ENCODE data around the gene KLHL26.
A peak's percentile ranks its signal among the peaks of the same experiment; 100 is the strongest.

KLHL26 gene

DNA sequence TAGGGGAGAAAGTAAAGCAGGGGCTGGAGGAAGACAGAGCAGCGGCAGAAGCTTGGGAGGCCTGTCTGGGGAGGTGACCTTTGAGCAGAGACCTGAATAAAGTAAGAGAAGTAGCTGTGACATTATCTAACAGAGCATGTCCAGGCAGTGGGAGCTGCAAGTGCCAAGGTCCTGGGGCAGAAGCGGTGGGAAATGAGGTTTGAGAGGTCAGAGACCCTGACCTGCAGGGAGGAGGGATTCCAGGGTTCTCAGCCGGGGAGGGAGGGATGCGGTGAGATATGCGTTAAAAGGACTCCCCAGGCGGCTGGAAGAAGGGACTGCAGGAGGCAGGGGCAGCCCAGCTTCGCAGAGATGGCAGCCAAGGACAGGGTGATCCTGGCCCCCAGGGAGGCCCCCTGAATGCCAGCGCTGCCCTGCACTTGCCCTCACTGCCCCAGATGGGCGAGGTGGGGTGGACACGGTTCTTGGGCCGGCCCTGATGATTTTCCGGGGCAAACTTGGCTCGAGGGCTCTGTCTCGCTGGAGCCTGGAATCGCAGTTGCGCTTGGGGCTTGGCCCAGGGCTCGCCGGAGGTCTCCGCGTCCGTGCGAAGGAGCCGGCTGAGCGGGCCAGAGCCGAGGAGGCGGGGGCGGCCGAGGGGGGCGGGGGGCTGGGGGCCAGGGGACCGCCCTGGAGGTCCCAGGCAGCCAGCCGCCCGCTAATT is 33.4 kb upstream of the KLHL26 start:
- DNase-seq, result peak; percentile 54

GRCh38 chr19:18603958-18604819 is 32.6 kb upstream of the KLHL26 start:
- DNase-seq, result peak; percentile 54

GRCh38 chr19:18604820-18605159 is 32.0 kb upstream of the KLHL26 start:
- DNase-seq, result no peak

DNA sequence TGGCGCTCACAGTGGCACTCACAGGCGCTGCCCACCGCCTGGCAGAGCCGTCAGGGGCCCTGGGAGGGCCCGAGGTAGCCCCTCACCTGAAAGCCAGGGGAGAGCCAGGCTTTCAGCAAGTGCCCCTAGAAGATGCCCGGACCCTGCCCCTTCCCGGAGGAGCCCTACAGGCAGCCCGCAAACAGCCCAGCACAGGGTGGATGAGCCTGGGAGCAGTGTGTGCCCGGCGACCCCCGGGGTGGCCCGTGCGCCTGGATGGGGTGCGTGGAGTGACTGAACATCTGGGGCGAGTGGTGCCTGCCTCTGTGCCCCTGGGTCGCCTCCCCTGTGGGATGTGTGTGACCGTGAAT is 31.7 kb upstream of the KLHL26 start:
- no peak for DNase-seq

DNA sequence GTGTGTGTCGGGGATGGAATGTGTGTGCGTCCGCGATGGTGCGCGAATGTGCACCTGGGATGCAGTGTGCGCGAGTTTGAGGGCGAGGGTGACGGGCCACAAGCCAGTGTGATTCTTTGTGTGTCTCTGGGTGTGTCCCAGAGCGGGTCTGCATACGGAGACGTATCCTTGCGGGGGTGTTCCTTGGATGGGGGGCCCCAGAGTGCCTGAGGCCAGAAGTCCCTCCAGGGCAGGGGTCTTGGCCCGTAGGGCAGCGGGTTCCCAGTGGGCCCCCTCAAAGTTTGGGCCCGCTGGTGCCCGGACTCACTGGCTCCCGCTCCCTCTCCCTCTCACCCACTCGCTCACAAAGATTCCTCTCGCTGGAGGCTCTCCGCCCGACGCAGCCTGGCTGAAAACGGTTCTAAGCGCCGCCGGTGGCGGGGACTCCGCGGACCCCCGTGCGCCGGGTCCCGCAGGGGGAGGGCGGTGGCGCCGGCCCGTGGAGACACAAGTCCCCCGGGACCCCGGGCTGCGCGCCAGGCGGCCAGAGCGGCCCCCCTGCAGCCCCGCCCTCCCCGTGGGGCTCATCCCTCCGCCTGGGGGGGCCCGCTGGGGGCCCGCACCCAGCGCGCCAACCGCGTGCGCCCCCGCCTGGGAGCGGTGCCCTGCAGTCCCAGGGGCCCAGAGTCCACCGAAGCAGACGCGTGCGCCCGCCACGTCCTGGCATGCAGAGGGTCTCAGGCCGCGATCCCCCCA is 31.1 kb upstream of the KLHL26 start:
- DNase-seq, result peak; percentile 53

DNA sequence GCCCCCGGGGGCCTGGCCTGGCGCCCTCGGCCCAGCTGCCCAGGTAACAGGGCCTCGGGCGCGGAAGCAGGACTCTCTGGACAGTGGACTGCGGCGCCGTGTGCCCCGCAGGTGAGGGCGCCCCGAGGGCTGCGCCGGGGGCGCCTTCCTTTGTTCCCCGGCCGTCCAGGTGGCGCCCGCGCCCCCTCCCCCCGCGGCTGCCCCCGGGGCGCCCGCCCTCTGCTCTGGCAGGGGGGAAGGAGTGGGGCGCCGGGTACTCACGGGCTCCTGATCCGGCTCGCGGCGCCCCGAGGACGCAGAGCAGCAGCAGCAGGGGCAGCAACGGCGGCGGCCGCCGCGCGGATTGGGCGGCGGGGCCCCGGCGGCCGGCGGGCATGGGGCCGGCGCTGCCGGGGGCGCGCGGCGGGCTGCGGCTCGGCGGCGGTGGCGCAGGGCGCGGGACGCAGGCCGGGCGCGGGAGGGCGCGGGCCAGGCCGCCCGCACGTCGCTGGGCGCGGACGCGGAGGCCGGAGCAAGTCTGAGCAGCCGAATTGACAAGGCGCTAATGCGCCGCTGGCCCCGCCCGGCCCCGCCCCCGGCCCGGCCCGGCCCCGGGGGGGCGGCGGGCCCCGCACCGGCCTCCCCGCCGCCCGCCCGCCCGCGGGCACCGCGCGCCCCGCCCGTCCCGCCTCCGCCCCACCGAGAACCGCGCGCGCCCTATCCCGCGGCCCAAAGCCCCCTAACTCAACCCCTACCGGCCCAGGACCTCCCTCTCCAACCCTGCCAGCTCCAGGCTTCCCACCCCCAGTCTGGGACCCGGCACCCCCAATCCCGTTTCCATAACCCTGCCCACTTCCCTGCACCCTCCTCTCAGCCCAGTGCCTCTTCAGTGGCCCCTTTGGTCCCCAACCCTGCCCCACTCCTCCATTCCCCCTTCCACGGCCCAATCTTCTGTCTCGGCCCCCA is 30.3 kb upstream of the KLHL26 start, which contains the start of gene CRLF1:
TSS of gene CRLF1 (minus strand) at position 519 of the 945 bp plus-strand sequence. CDS start at position 376, 143 bp downstream.
- DNase-seq, result no peak

DNA sequence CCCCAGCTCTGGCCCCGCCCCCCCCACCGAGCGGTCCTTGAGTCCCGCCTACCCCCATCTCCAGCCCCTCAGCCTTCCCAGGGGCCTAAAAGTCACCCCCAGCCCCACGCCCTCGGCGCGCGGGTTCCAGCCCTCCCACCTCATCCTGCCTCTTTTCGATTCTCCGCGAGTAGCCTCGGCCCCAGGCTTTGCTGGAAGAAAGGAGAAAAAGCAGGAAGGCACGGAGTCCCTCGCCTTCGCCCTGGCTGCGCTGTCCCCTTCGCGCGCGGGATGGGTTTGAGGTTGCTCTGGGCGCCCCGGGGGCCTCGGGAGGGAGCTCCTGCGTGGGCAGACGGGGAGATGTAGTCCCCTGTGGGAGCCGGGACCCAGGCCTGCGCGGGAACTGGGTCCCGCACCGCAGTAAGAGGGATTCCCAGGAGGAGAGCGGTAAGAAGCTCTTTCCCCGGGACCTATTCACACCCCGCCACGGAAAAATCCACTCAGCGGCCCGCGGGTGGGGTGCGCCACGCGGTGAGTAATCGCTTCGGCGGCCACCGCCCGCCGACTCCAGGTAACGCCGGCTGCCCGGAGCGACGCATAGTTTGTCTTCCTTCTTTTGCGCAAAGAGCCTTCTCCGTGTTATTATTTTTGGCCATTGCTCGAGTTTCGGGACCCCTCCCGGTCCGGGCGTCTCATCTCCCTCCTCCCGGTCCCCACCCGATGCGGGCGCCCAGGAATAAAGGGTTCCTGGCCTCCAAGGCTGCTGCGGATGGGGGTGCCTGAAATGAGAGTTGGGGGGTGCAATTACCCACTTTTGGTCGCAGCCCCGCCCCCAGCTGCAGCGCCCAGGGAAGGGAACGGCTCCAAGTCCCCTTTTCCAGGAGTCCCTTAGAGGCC is 29.4 kb upstream of the KLHL26 start:
- no peak for DNase-seq

GRCh38 chr19:18608102-18608804 is 28.6 kb upstream of the KLHL26 start:
- no peak for DNase-seq

DNA sequence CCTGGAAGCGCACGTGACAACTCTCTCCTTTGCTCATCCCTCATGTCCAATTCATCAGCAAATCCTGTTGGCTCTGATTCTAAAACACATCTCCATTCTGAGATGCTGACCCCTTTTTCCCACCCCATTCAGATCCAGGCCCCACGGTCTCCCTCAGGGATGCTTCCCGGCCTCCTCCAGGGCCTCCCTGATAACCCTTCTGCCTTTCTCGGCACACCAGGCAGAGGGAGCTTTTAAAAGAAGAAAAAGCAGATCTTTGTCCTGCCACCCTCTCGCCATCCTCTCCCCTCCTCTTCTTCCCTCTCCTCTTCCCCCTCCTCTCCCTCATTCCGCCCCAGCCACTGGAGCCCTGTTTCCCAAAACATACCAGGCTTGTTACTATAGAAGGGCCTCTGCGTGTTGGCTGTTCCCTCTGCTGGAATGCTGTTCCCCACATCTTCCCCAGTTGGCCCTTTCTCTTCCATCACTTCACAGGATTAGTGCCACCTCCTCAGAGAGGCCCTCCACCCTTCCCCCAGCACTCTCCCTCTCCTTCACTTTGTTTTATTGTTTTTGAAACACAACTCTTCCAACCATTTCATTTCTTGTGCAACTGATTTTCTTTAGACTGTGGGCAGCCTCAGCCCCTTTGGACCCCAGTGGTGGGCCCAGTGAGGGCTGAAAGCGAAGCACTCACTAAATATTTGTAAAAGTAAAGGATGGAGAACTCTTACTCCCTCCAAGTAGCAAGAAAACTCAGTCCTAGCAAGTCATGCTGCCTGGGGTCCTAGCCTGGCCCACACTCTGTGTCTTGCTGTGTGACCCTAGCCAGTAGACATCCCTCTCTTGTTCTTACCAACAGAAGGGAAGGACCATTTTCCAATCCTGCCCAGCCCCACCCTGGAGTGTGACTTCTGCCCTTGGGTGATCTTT is 27.8 kb upstream of the KLHL26 start:
- DNase-seq, result no peak

DNA sequence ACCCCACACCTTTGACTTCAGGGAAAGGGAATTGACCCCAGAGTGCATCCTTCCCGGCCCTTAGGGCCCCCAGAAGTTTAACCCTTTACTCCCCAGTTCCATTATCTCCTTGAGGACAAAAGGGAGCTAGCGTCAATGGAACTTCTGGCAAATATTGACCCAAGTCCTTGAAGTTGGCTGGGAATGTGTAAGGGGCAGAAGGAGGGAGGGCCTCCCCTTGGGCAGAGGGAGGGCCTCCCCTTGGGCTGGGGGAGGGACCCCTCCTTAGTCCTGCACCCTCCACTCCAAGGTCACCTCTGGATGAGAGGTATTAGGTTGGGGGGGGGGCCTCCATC is 27.1 kb upstream of the KLHL26 start:
- DNase-seq, result no peak

DNA sequence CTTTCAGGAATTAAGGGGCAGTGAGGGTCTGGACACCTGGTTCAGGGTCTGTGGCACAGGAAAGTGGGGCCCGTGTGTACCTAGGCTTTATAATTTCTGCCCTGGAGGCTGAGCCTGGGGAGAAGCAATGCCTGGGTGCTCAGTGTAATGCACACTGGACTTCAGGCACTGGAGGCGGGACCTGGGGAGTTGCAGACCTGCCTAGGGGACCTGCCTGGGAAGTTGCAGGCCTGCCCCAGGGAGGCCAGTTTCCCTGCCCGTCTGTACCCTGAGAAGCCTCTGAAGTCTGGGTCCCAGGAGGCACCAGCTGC is 26.6 kb upstream of the KLHL26 start:
- DNase-seq, result no peak

GRCh38 chr19:18610556-18611326 is 26.1 kb upstream of the KLHL26 start:
- no peak for DNase-seq

DNA sequence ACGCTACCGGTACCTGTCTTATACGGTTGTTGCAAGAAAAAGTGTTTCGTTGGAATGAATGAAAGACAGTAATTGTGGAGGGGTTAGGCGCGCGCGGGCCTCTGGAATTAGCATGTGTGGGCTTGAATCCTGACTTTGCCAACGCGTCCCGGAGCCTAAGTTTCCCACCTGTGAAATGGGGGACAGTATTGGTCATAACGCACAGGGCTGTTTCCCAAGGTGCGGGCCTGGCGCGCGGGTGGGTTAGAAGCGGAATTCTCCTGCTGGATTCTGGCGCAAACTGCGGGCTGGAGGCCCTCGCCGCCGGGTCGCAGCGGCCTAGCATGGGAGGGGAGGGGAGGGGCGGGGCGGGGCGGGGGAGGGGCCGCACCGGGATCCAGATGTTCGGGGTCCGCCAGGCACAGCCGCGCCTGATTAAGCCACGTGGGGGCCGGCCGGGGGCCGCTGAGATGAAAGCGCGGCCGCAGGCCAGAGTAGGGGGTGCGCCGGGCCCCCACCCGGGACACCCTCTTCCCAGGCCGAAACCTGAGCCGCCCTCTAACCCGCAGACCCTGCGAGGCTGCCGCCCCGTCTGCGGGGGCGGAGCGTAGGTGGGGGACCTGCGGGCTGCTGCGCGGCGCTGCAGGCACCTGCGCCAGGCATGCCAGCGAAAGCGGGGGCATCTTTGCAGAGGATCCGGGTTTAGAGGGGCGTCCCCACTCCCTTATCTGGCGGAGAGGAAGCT is 25.3 kb upstream of the KLHL26 start:
- no peak for DNase-seq

DNA sequence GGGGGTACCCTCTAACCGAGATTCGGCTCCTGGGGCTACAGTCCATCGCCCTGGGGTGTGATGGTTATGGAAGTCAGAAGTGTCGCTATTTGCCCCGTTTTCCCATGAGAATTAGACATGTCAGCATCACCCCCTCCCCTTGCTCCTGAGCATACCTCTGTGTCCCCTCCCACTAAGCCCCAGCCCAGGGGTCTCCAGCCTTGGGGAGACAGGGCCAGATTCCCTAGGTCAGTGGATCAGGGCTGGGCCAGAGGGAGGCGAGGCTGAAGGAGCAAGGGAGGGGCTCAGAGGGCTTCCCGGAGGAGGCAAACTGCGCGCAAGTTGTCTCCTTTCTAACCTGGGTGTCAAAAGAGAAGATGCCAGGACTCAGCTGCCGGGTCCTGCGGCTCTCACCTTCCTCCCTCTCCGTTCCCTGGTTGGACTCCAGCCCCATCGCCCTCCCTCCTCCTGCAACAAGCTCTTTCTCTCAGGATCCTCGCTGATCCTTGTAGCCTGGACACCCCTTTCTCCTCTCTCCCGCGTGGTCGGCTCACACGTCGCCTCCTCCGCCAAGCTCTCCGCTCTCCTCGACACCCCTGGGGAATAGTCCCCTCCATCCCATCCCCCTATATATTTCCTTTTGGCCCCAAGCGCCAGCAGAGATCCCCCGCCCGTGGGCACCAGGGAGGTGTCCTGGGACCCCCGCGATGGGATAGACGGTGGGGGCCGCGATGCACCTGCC is 24.6 kb upstream of the KLHL26 start:
- no peak for DNase-seq

DNA sequence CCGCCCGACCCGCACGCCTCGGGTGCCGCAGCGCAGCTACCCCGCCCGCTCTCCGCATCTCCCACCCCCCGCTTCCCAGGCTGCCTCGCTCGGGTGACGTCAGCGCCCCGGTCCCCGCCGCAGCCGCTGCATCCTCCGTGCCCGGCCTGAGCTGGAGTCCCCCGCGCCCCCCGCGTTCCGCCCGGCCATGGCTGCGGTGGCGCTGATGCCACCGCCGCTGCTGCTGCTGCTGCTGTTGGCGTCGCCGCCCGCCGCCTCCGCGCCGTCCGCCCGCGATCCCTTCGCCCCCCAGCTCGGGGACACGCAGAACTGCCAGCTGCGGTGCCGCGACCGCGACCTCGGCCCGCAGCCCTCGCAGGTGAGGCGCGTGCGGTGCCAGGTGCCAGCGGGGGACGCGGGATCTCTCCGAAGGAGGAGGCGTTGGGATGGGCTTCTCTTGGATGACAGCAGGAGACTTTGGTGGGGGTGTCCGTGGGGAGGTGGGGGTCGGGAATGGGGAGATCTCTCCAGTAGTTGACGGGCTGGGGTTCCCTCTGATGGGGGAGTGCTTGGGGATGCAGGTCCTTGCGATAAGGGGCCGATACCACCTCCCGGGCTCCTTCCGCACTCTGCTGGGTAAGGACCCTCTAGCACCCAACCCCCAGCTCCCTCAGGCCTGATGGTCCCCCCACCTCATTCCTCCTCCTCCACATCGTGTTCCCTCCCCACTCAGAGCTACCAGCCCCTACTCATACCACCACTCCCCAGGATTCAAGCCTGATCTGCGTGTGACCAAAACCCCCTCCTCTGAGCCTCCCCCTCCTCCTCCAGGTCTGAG is 23.8 kb upstream of the KLHL26 start, which contains the start of gene TMEM59L:
TSS of gene TMEM59L (plus strand) at position 99 of the 817 bp plus-strand sequence. CDS start at position 188, 89 bp downstream.
- no peak for DNase-seq

- no peak for DNase-seq
Measured at GRCh38 chr19:18613589-18614234, 23.1 kb upstream of the KLHL26 start.
